ENCODE results near the gene AMOTL2.

The AMOTL2 gene

GRCh38 chr3:134361162-134361835 is 12.9 kb downstream of the AMOTL2 start:
- no peak overlapping the region for H3K4me3 ChIP-seq (ENCODE audit: low read depth, low read length)
- TF ChIP-seq, protein P1, sequence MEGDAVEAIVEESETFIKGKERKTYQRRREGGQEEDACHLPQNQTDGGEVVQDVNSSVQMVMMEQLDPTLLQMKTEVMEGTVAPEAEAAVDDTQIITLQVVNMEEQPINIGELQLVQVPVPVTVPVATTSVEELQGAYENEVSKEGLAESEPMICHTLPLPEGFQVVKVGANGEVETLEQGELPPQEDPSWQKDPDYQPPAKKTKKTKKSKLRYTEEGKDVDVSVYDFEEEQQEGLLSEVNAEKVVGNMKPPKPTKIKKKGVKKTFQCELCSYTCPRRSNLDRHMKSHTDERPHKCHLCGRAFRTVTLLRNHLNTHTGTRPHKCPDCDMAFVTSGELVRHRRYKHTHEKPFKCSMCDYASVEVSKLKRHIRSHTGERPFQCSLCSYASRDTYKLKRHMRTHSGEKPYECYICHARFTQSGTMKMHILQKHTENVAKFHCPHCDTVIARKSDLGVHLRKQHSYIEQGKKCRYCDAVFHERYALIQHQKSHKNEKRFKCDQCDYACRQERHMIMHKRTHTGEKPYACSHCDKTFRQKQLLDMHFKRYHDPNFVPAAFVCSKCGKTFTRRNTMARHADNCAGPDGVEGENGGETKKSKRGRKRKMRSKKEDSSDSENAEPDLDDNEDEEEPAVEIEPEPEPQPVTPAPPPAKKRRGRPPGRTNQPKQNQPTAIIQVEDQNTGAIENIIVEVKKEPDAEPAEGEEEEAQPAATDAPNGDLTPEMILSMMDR (IDR thresholded peaks at IDR 0.05; ENCODE audit: low read depth, low read length) = no peak

DNA sequence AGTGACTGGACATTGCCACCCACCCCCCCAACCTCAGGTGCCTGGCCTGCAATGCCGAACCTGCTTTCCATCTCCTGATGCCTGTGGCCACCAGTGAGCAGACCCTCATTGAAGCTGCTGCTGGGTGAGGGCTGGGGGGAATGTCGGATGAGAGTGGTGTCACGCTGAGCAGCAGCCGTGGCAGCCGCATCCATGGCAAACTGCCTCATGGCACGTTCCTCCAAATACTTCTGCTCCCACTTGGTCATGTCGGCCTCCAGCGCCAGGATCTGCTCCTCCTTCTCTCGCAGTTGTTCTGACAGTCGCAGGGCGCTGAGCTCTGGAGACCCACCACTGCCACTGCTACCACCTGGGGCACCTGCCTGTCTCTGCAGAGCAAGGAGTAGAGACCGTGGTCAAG is 14.2 kb downstream of the AMOTL2 start:
- no peak overlapping the region for H3K4me3 ChIP-seq (ENCODE audit: low read depth, low read length)
- TF ChIP-seq, protein P1 (IDR thresholded peaks at IDR 0.05; ENCODE audit: low read depth, low read length) = no peak

DNA sequence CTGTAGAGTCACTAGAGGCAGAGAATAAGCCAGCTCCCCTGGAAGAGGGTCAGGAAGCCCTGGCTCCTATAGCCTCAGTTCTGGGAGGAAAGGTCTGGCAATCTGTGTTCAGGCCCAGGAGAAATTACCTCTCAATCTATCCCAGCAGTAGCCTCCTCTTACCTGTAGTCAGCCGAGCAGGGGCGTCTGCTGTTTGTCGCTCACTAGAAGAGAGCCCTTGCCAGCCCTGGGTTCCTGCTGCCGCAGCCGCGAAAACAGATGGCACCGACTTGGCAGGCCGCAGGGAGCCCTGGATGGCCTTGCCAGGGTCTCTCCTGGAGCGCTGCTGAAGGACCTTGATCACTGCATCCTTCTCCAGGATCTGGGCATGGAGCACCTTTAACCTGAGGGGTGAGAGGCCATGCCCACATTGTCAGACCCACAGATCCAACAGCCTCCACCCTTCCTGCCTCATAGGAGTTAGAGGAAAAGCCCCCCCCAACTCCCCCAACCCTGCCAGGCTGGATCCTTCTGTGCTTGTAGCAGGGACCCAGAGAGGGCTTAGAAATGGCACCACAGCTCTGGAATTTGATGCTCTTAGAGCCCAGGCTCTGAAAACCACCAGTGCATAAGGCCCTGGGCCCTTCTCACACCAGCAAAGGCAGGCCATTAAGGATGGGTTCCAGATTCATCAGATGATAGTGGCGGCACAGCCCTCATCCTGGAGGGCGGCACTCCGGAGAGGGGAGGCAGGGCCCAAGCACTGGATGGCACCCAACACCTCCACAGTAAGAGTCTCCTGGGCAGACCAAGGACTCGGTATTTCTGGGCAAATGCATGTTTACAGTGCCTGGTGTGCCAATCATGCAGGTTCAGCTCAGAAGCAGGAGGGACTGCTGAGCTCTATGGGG is 14.9 kb downstream of the AMOTL2 start:
- H3K4me3 ChIP-seq (ENCODE audit: low read depth, low read length) = no peak overlapping the region
- TF ChIP-seq, protein P1 (IDR thresholded peaks at IDR 0.05; ENCODE audit: low read depth, low read length) = no peak

DNA sequence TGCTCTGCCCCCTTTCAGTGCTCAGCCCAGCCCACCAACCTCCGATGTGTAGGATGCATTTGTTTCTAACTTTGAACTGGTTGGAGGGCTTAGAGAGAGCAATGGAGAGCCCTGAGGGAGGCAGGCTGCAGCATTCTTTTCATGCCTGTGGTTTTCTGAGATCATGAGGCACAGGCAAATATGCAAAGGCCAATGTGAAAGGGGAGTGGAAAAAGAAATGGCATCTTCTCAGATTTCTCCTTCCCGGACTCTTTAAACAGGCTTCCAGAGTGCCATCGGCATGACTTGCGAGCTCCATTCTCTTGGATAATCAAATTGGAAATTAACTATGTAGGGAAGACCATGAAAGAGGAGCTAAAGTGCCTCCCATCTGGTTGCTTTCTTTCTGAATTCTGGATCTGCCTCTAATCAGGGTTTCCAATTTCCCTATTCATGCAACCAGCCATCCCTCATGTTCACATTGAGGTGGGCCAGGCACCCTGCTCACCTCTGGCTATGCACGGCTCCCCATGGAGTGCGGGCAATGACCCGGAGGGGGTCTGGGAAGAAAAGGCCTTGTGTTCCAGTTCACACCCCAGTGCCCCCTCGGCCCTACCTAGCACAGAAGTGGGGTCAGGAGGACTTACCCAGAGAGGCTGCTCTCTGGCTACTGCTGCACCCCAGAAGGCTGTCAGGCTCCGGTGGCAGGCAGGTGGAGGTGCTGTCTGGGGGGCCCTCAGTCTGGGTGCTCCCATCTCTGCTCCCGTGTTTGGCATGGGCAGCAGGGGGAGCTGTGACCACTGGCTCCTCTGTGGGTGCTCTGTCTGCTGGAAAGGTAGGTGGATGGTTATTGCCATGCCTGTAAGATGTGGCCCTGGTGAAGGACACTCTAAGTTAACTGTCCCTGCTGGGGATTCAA is 16.1 kb downstream of the AMOTL2 start:
- H3K4me3 ChIP-seq (ENCODE audit: low read depth, low read length) = no peak overlapping the region

DNA sequence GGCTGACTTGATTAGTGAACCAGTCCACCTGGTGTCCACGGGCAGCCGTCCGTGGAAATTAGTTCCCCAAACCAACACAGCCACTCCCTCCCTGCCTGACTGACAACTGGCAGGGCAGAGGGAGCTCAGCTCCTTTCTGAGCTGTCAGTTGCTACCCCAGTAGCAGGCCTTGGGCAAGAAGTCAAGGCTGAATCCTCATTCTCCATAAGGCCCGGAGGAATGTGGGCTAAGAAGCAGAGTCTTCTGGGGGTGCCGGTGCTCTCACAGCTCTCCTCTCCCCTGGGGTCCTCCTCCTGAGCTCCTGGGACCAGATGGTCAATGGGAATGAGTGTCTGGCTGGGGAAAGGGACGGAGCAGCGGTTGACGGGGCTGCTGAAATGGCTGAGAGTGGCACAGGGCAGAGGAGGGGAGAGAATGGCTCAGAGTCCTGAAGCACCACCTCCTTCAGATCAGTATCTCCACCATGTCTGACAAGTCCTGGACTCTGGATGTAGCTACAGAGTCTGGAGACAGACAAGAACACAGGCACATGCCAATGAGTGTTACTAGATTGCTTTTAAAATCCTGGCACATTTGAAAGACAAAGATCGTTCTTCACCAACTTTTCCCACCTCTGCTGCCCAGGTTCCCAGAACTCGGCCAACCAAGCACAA is 16.9 kb downstream of the AMOTL2 start:
- TF ChIP-seq, protein P1 (IDR thresholded peaks at IDR 0.05; ENCODE audit: low read depth, low read length) = no peak
- no peak overlapping the region for H3K4me3 ChIP-seq (ENCODE audit: low read depth, low read length)

More for the DNA sequence above, 16.1 kb downstream of the AMOTL2 start:
- TF ChIP-seq, protein P1 (IDR thresholded peaks at IDR 0.05; ENCODE audit: low read depth, low read length) = peak; percentile 57

- H3K4me3 ChIP-seq (ENCODE audit: low read depth, low read length) = no peak overlapping the region
- TF ChIP-seq, protein P1 (IDR thresholded peaks at IDR 0.05; ENCODE audit: low read depth, low read length) = no peak
These were observed 17.7 kb downstream of the AMOTL2 start for GRCh38 chr3:134356411-134357040.

Measured in WI38 (cell line).